WTC11 (cell line): ENCODE results near the gene NFAT5. TPM values are rescaled to one million over a fixed set of nuclear protein-coding genes. Genes with fewer than 3 reads are reported as not detected.

Experiments
- ATAC-seq: fragments of 200-7000 bp; cut with Tn5 transposase; 2 replicates; pipeline ENCODE4 v1.10.0; 2021; ENCODE audit warnings: mild to moderate bottlenecking, moderate library complexity
- CTCF ChIA-PET: fragments of 300-600 bp; sonication (Branson Sonifier 250); formaldehyde crosslinking; loops from one replicate; lab custom pipeline; 2021; ENCODE audit warnings: antibody characterized with exemption; lab: Charles Lee
- POLR2A ChIA-PET: fragments of 350-600 bp; sonication (Branson Sonifier 250); formaldehyde crosslinking; loops from one replicate; lab custom pipeline; 2021; ENCODE audit warnings: antibody characterized with exemption; lab: Charles Lee
- DNase-seq: peaks from one replicate; pipeline ENCODE4 v3.0.0; 2021; ENCODE audit warnings: low spot score
- H3K27ac Mint-ChIP-seq: 2 replicates; pipeline ENCODE4 v1.8.0; 2021; ENCODE audit warnings: mixed read lengths
- H3K27me3 Mint-ChIP-seq: 2 replicates; pipeline ENCODE4 v1.8.0; 2021; ENCODE audit warnings: low read depth, mild to moderate bottlenecking, moderate library complexity, mixed read lengths
- H3K36me3 Mint-ChIP-seq: 2 replicates; pipeline ENCODE4 v1.8.0; 2021; ENCODE audit warnings: mixed read lengths
- H3K4me1 Mint-ChIP-seq: 2 replicates; pipeline ENCODE4 v1.8.0; 2022; ENCODE audit warnings: mixed read lengths
- H3K4me3 Mint-ChIP-seq: 2 replicates; pipeline ENCODE4 v1.8.0; 2021; ENCODE audit warnings: mild to moderate bottlenecking, moderate library complexity, mixed read lengths
- H3K9me3 Mint-ChIP-seq: 2 replicates; pipeline ENCODE4 v1.8.0; 2021; ENCODE audit warnings: mixed read lengths
- CBFB ChIP-seq: sonication (generic); formaldehyde crosslinking; IDR thresholded peaks from 2 replicates; pipeline ENCODE4 v1.8.1; 2022; ENCODE audit warnings: mild to moderate bottlenecking, low read depth, missing genetic modification reagents
- GABPB1 ChIP-seq: sonication (generic); formaldehyde crosslinking; IDR thresholded peaks from 2 replicates; pipeline ENCODE4 v1.8.1; 2023; ENCODE audit warnings: mild to moderate bottlenecking, missing genetic modification reagents
- NR2C2 ChIP-seq: sonication (generic); formaldehyde crosslinking; IDR thresholded peaks from 2 replicates; pipeline ENCODE4 v1.8.0; 2022; ENCODE audit warnings: mild to moderate bottlenecking, missing genetic modification reagents
- RELA ChIP-seq: sonication (generic); formaldehyde crosslinking; IDR thresholded peaks from 2 replicates; pipeline ENCODE4 v1.8.1; 2022; ENCODE audit warnings: missing genetic modification reagents, mild to moderate bottlenecking, borderline replicate concordance
- SMAD4 ChIP-seq: sonication (generic); formaldehyde crosslinking; IDR thresholded peaks from 2 replicates; pipeline ENCODE4 v1.8.0; 2022; ENCODE audit warnings: mild to moderate bottlenecking, missing genetic modification reagents
- SOX15 ChIP-seq: fragments of 250-450 bp; sonication (Bioruptor Pico); IDR thresholded peaks from 2 replicates; pipeline ENCODE4 v1.9.0; 2021; ENCODE audit warnings: mild to moderate bottlenecking
- TP53 ChIP-seq: sonication (generic); formaldehyde crosslinking; IDR thresholded peaks from 2 replicates; pipeline ENCODE4 v1.8.1; 2023; ENCODE audit warnings: mild to moderate bottlenecking, missing genetic modification reagents
- ZBTB21 ChIP-seq: sonication (generic); formaldehyde crosslinking; IDR thresholded peaks from 2 replicates; pipeline ENCODE4 v1.8.1; 2023; ENCODE audit warnings: mild to moderate bottlenecking, missing genetic modification reagents, borderline replicate concordance
- ZNF263 ChIP-seq: sonication (generic); formaldehyde crosslinking; IDR thresholded peaks from 2 replicates; pipeline ENCODE4 v1.8.1; 2022; ENCODE audit warnings: low read depth, mild to moderate bottlenecking, moderate library complexity, missing genetic modification reagents
- ZNF317 ChIP-seq: sonication (generic); formaldehyde crosslinking; IDR thresholded peaks from 2 replicates; pipeline ENCODE4 v1.8.1; 2023; ENCODE audit warnings: low read depth, mild to moderate bottlenecking, moderate library complexity, missing genetic modification reagents, borderline replicate concordance
- ZNF423 ChIP-seq: fragments of 250-450 bp; sonication (Bioruptor Pico); IDR thresholded peaks from 2 replicates; pipeline ENCODE4 v2.1.2; 2022; ENCODE audit warnings: mild to moderate bottlenecking, moderate library complexity
- ZNF671 ChIP-seq: fragments of 250-450 bp; sonication (Bioruptor Pico); IDR thresholded peaks from 2 replicates; pipeline ENCODE4 v1.8.0; 2021; ENCODE audit warnings: mild to moderate bottlenecking
- total RNA-seq: library from RNA; stranded (reverse); gene quantifications from 3 replicates; pipeline ENCODE4 v1.2.3, GENCODE V29; 2021
- TF ChIP-seq, protein P1 (sequence below): sonication (generic); formaldehyde crosslinking; IDR thresholded peaks from 2 replicates; pipeline ENCODE4 v1.8.0; 2022; ENCODE audit warnings: mild to moderate bottlenecking, missing genetic modification reagents
- TF ChIP-seq, protein P2 (sequence below): fragments of 250-450 bp; sonication (Bioruptor Pico); IDR thresholded peaks from 2 replicates; pipeline ENCODE4 v1.8.0; 2021; ENCODE audit warnings: mild to moderate bottlenecking
- TF ChIP-seq, protein P3 (sequence below): fragments of 250-450 bp; sonication (Bioruptor Pico); conservative IDR thresholded peaks from 2 replicates; pipeline ENCODE4 v1.9.0; 2021; ENCODE audit warnings: mild to moderate bottlenecking
- TF ChIP-seq, protein P4 (sequence below): sonication (generic); formaldehyde crosslinking; IDR thresholded peaks from 2 replicates; pipeline ENCODE4 v1.8.1; 2023; ENCODE audit warnings: mild to moderate bottlenecking, moderate library complexity, missing genetic modification reagents
- TF ChIP-seq, protein P5 (sequence below): fragments of 250-450 bp; sonication (Bioruptor Pico); IDR thresholded peaks from 2 replicates; pipeline ENCODE4 v2.1.2; 2022; ENCODE audit warnings: mild to moderate bottlenecking, moderate library complexity
- TF ChIP-seq, protein P6 (sequence below): fragments of 200-600 bp; IDR thresholded peaks from 2 replicates; pipeline ENCODE4 v1.8.0; 2022; ENCODE audit warnings: antibody characterized with exemption

Gene NFAT5
- total RNA-seq, 1 experiment from 2014 or later, result 23.2 TPM

DNA sequence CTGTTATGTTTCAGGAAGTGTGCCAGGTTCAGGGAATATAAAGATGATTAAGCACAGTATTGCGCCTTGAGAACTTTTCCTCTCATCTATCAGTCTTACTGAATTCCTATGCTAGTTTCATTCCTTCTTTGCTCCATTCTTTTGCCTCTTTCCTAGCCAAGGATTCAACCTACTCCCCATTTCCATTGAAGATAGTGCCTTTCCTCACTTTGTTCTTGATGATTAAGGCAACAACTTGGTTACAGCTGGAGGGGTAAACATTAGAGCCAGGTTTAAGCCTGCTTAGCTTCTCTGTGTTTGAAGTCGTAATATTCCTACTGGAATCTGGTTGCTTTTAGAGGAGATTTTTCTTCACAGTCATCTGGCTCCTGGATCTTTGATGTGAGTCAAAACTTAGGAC is 85.5 kb downstream of the NFAT5 start:
- Mint-ChIP-seq H3K9me3 (no peaks in the 10 kb centered on the region), H3K4me3 (no peak overlapping the region), H3K36me3 (peaks cover 20% of the 10 kb centered on the region), H3K4me1 (no peaks in the 10 kb centered on the region), H3K27ac (peak overlapping the region; percentile 51), H3K27me3 (no peaks in the 10 kb centered on the region)
- TF ChIP-seq, protein P1, sequence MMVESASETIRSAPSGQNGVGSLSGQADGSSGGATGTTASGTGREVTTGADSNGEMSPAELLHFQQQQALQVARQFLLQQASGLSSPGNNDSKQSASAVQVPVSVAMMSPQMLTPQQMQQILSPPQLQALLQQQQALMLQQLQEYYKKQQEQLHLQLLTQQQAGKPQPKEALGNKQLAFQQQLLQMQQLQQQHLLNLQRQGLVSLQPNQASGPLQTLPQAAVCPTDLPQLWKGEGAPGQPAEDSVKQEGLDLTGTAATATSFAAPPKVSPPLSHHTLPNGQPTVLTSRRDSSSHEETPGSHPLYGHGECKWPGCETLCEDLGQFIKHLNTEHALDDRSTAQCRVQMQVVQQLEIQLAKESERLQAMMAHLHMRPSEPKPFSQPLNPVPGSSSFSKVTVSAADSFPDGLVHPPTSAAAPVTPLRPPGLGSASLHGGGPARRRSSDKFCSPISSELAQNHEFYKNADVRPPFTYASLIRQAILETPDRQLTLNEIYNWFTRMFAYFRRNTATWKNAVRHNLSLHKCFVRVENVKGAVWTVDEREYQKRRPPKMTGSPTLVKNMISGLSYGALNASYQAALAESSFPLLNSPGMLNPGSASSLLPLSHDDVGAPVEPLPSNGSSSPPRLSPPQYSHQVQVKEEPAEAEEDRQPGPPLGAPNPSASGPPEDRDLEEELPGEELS (CRISPR knock-in tag), result no peak
- TF ChIP-seq SMAD4 (no peak), SOX15 (CRISPR knock-in tag) (no peak), GABPB1 (CRISPR knock-in tag) (no peak), ZNF671 (CRISPR knock-in tag) (no peak), ZNF263 (no peak), TP53 (CRISPR knock-in tag) (no peak), RELA (CRISPR knock-in tag) (no peak), CBFB (no peak), NR2C2 (CRISPR knock-in tag) (no peak), ZNF423 (no peak), ZBTB21 (CRISPR knock-in tag) (no peak), ZNF317 (CRISPR knock-in tag) (no peak)
- TF ChIP-seq, protein P2, sequence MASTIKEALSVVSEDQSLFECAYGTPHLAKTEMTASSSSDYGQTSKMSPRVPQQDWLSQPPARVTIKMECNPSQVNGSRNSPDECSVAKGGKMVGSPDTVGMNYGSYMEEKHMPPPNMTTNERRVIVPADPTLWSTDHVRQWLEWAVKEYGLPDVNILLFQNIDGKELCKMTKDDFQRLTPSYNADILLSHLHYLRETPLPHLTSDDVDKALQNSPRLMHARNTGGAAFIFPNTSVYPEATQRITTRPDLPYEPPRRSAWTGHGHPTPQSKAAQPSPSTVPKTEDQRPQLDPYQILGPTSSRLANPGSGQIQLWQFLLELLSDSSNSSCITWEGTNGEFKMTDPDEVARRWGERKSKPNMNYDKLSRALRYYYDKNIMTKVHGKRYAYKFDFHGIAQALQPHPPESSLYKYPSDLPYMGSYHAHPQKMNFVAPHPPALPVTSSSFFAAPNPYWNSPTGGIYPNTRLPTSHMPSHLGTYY, result no peak
- TF ChIP-seq, protein P3, sequence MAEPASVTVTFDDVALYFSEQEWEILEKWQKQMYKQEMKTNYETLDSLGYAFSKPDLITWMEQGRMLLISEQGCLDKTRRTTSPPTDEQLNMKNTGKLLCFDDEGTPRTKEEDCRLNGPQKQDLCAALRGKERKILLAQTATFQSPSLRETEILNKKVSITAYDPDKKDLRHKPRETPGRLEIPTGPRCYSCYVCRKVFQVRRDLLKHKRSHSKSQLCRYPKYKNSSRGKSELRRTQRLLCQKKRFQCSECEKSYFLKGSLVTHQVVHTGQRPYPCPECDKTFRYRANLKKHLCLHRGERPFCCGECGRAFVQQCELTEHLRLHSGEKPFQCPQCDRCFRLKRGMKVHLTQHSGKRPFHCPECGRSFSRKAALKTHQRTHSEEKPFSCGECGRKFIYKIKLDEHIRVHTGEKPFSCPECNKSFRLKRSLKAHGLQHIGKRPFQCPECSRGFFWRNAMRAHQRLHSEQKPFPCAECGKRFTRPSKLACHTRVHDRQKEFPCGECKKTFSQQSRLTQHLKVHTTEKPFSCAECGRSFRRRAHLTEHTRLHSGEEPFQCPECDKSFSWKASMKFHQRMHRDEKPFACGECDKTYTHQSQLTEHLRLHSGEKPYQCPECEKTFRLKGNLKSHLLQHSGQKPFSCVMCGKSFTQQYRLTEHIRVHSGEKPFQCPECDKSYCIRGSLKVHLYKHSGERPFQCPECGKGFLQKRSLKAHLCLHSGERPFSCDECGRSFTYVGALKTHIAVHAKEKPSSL, result no peak
- TF ChIP-seq, protein P4, sequence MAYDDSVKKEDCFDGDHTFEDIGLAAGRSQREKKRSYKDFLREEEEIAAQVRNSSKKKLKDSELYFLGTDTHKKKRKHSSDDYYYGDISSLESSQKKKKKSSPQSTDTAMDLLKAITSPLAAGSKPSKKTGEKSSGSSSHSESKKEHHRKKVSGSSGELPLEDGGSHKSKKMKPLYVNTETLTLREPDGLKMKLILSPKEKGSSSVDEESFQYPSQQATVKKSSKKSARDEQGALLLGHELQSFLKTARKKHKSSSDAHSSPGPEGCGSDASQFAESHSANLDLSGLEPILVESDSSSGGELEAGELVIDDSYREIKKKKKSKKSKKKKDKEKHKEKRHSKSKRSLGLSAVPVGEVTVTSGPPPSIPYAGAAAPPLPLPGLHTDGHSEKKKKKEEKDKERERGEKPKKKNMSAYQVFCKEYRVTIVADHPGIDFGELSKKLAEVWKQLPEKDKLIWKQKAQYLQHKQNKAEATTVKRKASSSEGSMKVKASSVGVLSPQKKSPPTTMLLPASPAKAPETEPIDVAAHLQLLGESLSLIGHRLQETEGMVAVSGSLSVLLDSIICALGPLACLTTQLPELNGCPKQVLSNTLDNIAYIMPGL (CRISPR knock-in tag), result no peak
- TF ChIP-seq, protein P5, sequence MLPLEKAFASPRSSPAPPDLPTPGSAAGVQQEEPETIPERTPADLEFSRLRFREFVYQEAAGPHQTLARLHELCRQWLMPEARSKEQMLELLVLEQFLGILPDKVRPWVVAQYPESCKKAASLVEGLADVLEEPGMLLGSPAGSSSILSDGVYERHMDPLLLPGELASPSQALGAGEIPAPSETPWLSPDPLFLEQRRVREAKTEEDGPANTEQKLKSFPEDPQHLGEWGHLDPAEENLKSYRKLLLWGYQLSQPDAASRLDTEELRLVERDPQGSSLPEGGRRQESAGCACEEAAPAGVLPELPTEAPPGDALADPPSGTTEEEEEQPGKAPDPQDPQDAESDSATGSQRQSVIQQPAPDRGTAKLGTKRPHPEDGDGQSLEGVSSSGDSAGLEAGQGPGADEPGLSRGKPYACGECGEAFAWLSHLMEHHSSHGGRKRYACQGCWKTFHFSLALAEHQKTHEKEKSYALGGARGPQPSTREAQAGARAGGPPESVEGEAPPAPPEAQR (CRISPR knock-in tag), result no peak
- TF ChIP-seq, protein P6, sequence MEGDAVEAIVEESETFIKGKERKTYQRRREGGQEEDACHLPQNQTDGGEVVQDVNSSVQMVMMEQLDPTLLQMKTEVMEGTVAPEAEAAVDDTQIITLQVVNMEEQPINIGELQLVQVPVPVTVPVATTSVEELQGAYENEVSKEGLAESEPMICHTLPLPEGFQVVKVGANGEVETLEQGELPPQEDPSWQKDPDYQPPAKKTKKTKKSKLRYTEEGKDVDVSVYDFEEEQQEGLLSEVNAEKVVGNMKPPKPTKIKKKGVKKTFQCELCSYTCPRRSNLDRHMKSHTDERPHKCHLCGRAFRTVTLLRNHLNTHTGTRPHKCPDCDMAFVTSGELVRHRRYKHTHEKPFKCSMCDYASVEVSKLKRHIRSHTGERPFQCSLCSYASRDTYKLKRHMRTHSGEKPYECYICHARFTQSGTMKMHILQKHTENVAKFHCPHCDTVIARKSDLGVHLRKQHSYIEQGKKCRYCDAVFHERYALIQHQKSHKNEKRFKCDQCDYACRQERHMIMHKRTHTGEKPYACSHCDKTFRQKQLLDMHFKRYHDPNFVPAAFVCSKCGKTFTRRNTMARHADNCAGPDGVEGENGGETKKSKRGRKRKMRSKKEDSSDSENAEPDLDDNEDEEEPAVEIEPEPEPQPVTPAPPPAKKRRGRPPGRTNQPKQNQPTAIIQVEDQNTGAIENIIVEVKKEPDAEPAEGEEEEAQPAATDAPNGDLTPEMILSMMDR, result no peak
- ATAC-seq (no peak), DNase-seq (no peak)
- ChIA-PET CTCF (no interaction called here), POLR2A (no interaction called here)
